ENCODE data around the gene CCDC171. TPM values are rescaled to one million over a fixed set of nuclear protein-coding genes. Genes with fewer than 3 reads are reported as not detected.

The CCDC171 gene
- total and polyA plus RNA-seq, 10 of the 15 experiments (the other 5 are each of a cell fraction or from before 2014, with no cell fraction given): 1.00 to 7.2 (median 2.8) TPM

GRCh38 chr9:15640121-15640520 is 87.3 kb downstream of the CCDC171 start:
- H3K4me1 ChIP-seq (ENCODE audit: control insufficient read depth, insufficient read depth, low read length): no peaks in the 10 kb centered on the region
- no peak overlapping the region for H3K9ac ChIP-seq (ENCODE audit: control insufficient read depth, insufficient read depth, low read length)
- no TSS peak for BruUV-seq (replicated peaks)
- no peak overlapping the region for H3K4me3 ChIP-seq
- ATAC-seq: no peak
- no peaks in the 10 kb centered on the region for H3K9me3 ChIP-seq (replicated peaks; ENCODE audit: control insufficient read depth, insufficient read depth, low read length)
- ChIA-PET POLR2A (no interaction called here), RAD21 (ENCODE audit: unreplicated experiment) (no interaction called here), CTCF (interaction anchor here (0.7 to 2.2 kb wide), 4 partner anchors 17 to 442 kb away, joined by 3 to 7 read pairs (median 5); no protein-coding TSS in a partner anchor), SMC1A (ENCODE audit: uncharacterized antibody, unreplicated experiment) (interaction anchor here (1.9 kb wide), 1 partner anchor 39 kb away, joined by 4 read pairs; no protein-coding TSS in a partner anchor)
- no peak overlapping the region for H3K27ac ChIP-seq (ENCODE audit: control insufficient read depth, insufficient read depth)
- no peak for FAIRE-seq
- no peak overlapping the region for H3K4me2 ChIP-seq (ENCODE audit: control insufficient read depth, insufficient read depth)
- DNase-seq (ENCODE audit: low read depth, low spot score): no peak
- no peaks in the 10 kb centered on the region for H3K36me3 ChIP-seq (ENCODE audit: control insufficient read depth in 2 of 2, insufficient read depth in 2 of 2, low read length in 1 of 2)
- H3K27me3 ChIP-seq (replicated peaks in 1 of 2; ENCODE audit: control insufficient read depth in 2 of 2, insufficient read depth in 2 of 2, low read length in 1 of 2): no peaks in the 10 kb centered on the region
- intact Hi-C loops (cut with micrococcal nuclease; ENCODE audit: unreplicated experiment) (no loop called here), in situ Hi-C loops (cut with MboI) (no loop called here)
- H3K79me2 ChIP-seq (ENCODE audit: control insufficient read depth, insufficient read depth, low read length): no peaks in the 10 kb centered on the region
- WGBS (ENCODE audit: insufficient coverage, insufficient replicate concordance, low lambda C conversion rate, missing lambda C conversion rate): 11% methylated on average over 3 of the region's 3 CpGs
- no peak overlapping the region for H2AFZ ChIP-seq (ENCODE audit: control insufficient read depth, low read depth, low read length)
- no peak for TF ChIP-seq CBX3 (IDR thresholded peaks at IDR 0.05; ENCODE audit: borderline replicate concordance, low read depth)
- H4K20me1 ChIP-seq (ENCODE audit: control insufficient read depth, insufficient read depth): no peaks in the 10 kb centered on the region

- CTCF ChIA-PET: interaction anchor here (1.0 to 2.2 kb wide), 10 partner anchors 15 to 443 kb away, joined by 3 to 7 read pairs (median 4); no protein-coding TSS in a partner anchor
- Histone ChIP-seq H3K9ac (ENCODE audit: control insufficient read depth, insufficient read depth, low read length) (no peak overlapping the region), H3K4me2 (ENCODE audit: control insufficient read depth, insufficient read depth) (no peak overlapping the region), H3K9me3 (replicated peaks; ENCODE audit: control insufficient read depth, insufficient read depth, low read length) (no peaks in the 10 kb centered on the region), H3K27me3 (replicated peaks in 1 of 2; ENCODE audit: control insufficient read depth in 2 of 2, insufficient read depth in 2 of 2, low read length in 1 of 2) (no peaks in the 10 kb centered on the region), H2AFZ (ENCODE audit: control insufficient read depth, low read depth, low read length) (no peak overlapping the region), H4K20me1 (ENCODE audit: control insufficient read depth, insufficient read depth) (no peaks in the 10 kb centered on the region), H3K4me1 (ENCODE audit: control insufficient read depth, insufficient read depth, low read length) (no peaks in the 10 kb centered on the region), H3K4me3 (no peak overlapping the region), H3K27ac (ENCODE audit: control insufficient read depth, insufficient read depth) (no peak overlapping the region), H3K79me2 (ENCODE audit: control insufficient read depth, insufficient read depth, low read length) (no peaks in the 10 kb centered on the region), H3K36me3 (ENCODE audit: control insufficient read depth in 2 of 2, insufficient read depth in 2 of 2, low read length in 1 of 2) (no peaks in the 10 kb centered on the region)
- RAD21 ChIA-PET (ENCODE audit: unreplicated experiment): interaction anchor here (0.6 to 1.0 kb wide), 2 partner anchors 19 to 208 kb away, joined by 3 read pairs; no protein-coding TSS in a partner anchor
- no peak for TF ChIP-seq MEF2B (IDR thresholded peaks at IDR 0.05; ENCODE audit: partially characterized antibody, poor library complexity, severe bottlenecking)
- no peak for TF ChIP-seq YY1 (IDR thresholded peaks at IDR 0.05; ENCODE audit: low read depth, low read length)
- TF ChIP-seq NRF1 (conservative IDR thresholded peaks at IDR 0.05; ENCODE audit: low read depth, low read length): no peak
- no peak for TF ChIP-seq MTA3 (IDR thresholded peaks at IDR 0.05; ENCODE audit: borderline replicate concordance, low read length)
- no peak for TF ChIP-seq MYC (IDR thresholded peaks at IDR 0.05; ENCODE audit: insufficient read depth, insufficient read length, insufficient replicate concordance, low read length, severe bottlenecking)
- no peak for TF ChIP-seq BCL3 (IDR thresholded peaks at IDR 0.05; ENCODE audit: borderline replicate concordance, insufficient read depth, low read depth, low read length, poor library complexity, severe bottlenecking)
- ATAC-seq (no peak), FAIRE-seq (no peak), DNase-seq (ENCODE audit: low read depth, low spot score) (no peak)
- intact Hi-C loops (cut with micrococcal nuclease; ENCODE audit: unreplicated experiment): no loop called here
- SMC1A ChIA-PET (ENCODE audit: uncharacterized antibody, unreplicated experiment): interaction anchor here (0.8 to 1.9 kb wide), 5 partner anchors 33 to 103 kb away, joined by 3 to 5 read pairs (median 4); no protein-coding TSS in a partner anchor
- WGBS (ENCODE audit: insufficient coverage, insufficient replicate concordance, low lambda C conversion rate, missing lambda C conversion rate): 82% methylated on average over 1 of the region's 1 CpG
- POLR2A ChIA-PET: interaction anchor here (0.5 kb wide), 1 partner anchor 139 kb away, joined by 4 read pairs; no protein-coding TSS in a partner anchor
- in situ Hi-C loops (cut with MboI): no loop called here
- no TSS peak for BruUV-seq (replicated peaks)
These were observed 88.4 kb downstream of the CCDC171 start for GRCh38 chr9:15641291-15641690.

All from GM12878 (cell line).